ENCODE results near the gene HUWE1. TPM values are rescaled to one million over a fixed set of nuclear protein-coding genes. Genes with fewer than 3 reads are reported as not detected.

The HUWE1 gene
- total RNA-seq, 1 experiment from 2014 or later: 274 TPM

DNA sequence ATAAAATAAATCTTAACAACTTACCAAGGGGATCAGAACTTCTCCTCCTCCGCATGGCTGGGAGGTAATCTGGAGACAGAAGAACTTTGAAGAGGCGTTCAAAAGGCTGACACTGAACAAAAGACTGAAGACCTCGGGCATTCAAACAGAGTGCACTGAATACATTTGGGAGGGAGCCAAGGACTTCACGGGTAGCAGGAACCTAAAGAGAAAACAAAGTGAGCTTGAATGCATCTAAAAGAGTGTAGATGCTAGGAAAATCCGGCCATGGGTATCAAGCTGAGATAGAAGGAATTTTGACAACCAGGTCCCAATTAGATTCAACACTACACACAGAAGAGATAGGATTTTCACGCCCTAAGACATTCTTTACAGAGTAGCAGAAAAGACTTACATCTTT lies 69.6 kb downstream of the HUWE1 start:
- Mint-ChIP-seq H3K27ac (ENCODE audit: low read depth, unreplicated experiment) (no peak overlapping the region), H3K4me1 (ENCODE audit: insufficient read depth, unreplicated experiment) (no peaks in the 10 kb centered on the region), H3K36me3 (ENCODE audit: insufficient read depth, unreplicated experiment) (peaks cover 79% of the 10 kb centered on the region), H3K4me3 (ENCODE audit: unreplicated experiment) (no peak overlapping the region), H3K27me3 (ENCODE audit: insufficient read depth, unreplicated experiment) (peaks cover 72% of the 10 kb centered on the region), H3K9me3 (ENCODE audit: unreplicated experiment) (no peaks in the 10 kb centered on the region)
- TF ChIP-seq, protein P1, sequence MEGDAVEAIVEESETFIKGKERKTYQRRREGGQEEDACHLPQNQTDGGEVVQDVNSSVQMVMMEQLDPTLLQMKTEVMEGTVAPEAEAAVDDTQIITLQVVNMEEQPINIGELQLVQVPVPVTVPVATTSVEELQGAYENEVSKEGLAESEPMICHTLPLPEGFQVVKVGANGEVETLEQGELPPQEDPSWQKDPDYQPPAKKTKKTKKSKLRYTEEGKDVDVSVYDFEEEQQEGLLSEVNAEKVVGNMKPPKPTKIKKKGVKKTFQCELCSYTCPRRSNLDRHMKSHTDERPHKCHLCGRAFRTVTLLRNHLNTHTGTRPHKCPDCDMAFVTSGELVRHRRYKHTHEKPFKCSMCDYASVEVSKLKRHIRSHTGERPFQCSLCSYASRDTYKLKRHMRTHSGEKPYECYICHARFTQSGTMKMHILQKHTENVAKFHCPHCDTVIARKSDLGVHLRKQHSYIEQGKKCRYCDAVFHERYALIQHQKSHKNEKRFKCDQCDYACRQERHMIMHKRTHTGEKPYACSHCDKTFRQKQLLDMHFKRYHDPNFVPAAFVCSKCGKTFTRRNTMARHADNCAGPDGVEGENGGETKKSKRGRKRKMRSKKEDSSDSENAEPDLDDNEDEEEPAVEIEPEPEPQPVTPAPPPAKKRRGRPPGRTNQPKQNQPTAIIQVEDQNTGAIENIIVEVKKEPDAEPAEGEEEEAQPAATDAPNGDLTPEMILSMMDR (IDR thresholded peaks at IDR 0.05; ENCODE audit: unreplicated experiment): no peak
- intact Hi-C loops (cut with micrococcal nuclease): no loop called here
- no TSS peak for BruUV-seq (replicated peaks)
- ChIA-PET POLR2A (interaction anchor here (0.6 to 0.7 kb wide), 2 partner anchors 36 to 56 kb away, joined by 3 to 4 read pairs; no protein-coding TSS in a partner anchor), CTCF (interaction anchor here (0.5 kb wide), 1 partner anchor 554 kb away, joined by 3 read pairs; no protein-coding TSS in a partner anchor)
- no peak for DNase-seq (ENCODE audit: unreplicated experiment)

DNA sequence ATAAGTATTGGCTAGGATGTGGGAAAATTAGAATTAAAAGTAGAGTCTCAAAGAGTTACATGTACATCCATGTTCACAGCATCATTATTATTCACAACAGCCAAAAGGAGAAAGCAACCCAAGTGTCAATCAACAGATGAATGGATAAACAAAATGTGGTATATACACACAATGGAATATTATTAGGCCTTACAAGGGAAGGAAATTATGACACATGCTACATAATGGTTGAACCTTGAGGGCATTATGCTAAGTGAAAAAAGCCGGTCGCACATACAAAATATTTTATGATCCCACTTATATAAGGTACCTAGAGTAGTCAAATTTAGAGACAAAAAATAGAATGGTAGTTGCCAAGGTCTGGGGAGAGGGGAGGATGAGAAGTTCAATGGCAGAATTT lies 80.1 kb downstream of the HUWE1 start:
- Mint-ChIP-seq H3K4me1 (ENCODE audit: insufficient read depth, unreplicated experiment) (no peaks in the 10 kb centered on the region), H3K27ac (ENCODE audit: low read depth, unreplicated experiment) (no peak overlapping the region), H3K9me3 (ENCODE audit: unreplicated experiment) (no peaks in the 10 kb centered on the region), H3K4me3 (ENCODE audit: unreplicated experiment) (no peak overlapping the region), H3K36me3 (ENCODE audit: insufficient read depth, unreplicated experiment) (peaks cover 82% of the 10 kb centered on the region), H3K27me3 (ENCODE audit: insufficient read depth, unreplicated experiment) (peaks cover 47% of the 10 kb centered on the region)
- CTCF ChIA-PET: no interaction called here
- TF ChIP-seq, protein P1 (IDR thresholded peaks at IDR 0.05; ENCODE audit: unreplicated experiment): no peak
- BruUV-seq (replicated peaks): no TSS peak
- DNase-seq (ENCODE audit: unreplicated experiment): no peak
- intact Hi-C loops (cut with micrococcal nuclease): no loop called here
- POLR2A ChIA-PET: interaction anchor here (1.2 kb wide), 1 partner anchor 28 kb away, joined by 3 read pairs; no protein-coding TSS in a partner anchor

DNA sequence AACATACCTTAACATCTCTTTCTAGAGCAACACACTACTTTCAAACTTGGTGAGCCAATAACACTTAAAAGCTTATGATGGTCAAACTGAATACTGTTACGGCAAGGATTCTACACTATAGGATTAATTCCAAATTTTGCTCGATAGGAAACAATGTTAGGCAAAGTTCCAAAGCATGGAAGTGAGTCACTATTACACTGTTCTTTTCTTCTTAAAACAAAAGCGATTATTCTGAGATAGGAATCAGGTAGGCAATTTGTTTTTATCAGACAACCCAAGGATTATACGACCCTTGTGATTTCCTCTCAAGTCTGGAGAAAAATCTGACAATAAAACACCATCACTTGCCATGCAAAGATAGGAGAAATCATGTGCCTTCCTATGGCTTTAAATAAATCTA lies 81.5 kb downstream of the HUWE1 start:
- CTCF ChIA-PET: no interaction called here
- H3K36me3 Mint-ChIP-seq (ENCODE audit: insufficient read depth, unreplicated experiment): peaks cover 88% of the 10 kb centered on the region
- POLR2A ChIA-PET: interaction anchor here (0.6 to 1.2 kb wide), 2 partner anchors 29 to 45 kb away, joined by 3 read pairs; no protein-coding TSS in a partner anchor
- H3K9me3 Mint-ChIP-seq (ENCODE audit: unreplicated experiment): no peaks in the 10 kb centered on the region
- no peaks in the 10 kb centered on the region for H3K4me1 Mint-ChIP-seq (ENCODE audit: insufficient read depth, unreplicated experiment)
- intact Hi-C loops (cut with micrococcal nuclease): no loop called here
- DNase-seq (ENCODE audit: unreplicated experiment): peak; percentile 9
- TF ChIP-seq, protein P1 (IDR thresholded peaks at IDR 0.05; ENCODE audit: unreplicated experiment): no peak
- H3K27me3 Mint-ChIP-seq (ENCODE audit: insufficient read depth, unreplicated experiment): peaks cover 49% of the 10 kb centered on the region
- no peak overlapping the region for H3K27ac Mint-ChIP-seq (ENCODE audit: low read depth, unreplicated experiment)
- BruUV-seq (replicated peaks): no TSS peak
- no peak overlapping the region for H3K4me3 Mint-ChIP-seq (ENCODE audit: unreplicated experiment)

DNA sequence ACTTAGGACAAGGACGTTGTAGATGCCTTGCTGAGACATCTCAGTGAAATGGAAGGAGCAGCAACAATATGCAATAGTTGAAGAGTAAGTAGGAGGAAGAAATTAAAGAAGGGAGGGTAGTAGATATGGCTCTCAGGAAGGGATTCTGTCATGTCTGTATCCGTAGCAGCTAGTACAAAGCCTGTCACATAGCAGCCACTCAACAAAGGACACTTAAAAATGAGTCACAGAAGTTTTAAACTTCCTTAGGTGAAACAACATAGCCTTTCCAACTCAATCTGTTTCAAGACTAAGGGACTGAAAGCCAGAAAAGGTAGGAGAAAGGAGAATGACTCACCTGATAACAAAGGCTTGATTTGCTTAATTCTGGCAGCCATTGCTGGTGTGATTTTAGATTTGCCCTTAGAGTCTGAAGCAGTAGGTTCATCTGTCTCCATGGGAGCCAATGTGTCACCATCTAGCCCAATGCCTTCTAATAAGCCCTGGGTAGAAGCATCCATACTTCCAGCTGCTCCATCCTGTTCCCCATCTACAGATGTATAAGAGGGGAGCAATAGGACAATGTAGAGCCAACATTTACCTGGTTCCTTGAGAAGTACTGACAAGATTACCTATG lies 86.6 kb downstream of the HUWE1 start:
- H3K4me1 Mint-ChIP-seq (ENCODE audit: insufficient read depth, unreplicated experiment): no peaks in the 10 kb centered on the region
- no TSS peak for BruUV-seq (replicated peaks)
- H3K27ac Mint-ChIP-seq (ENCODE audit: low read depth, unreplicated experiment): no peak overlapping the region
- intact Hi-C loops (cut with micrococcal nuclease): no loop called here
- H3K9me3 Mint-ChIP-seq (ENCODE audit: unreplicated experiment): no peaks in the 10 kb centered on the region
- H3K4me3 Mint-ChIP-seq (ENCODE audit: unreplicated experiment): no peak overlapping the region
- ChIA-PET POLR2A (no interaction called here), CTCF (no interaction called here)
- TF ChIP-seq, protein P1 (IDR thresholded peaks at IDR 0.05; ENCODE audit: unreplicated experiment): no peak
- H3K27me3 Mint-ChIP-seq (ENCODE audit: insufficient read depth, unreplicated experiment): peaks cover 57% of the 10 kb centered on the region
- peaks cover 76% of the 10 kb centered on the region for H3K36me3 Mint-ChIP-seq (ENCODE audit: insufficient read depth, unreplicated experiment)
- DNase-seq (ENCODE audit: unreplicated experiment): peak; percentile 1

Measured in MCF 10A (cell line).